ENCODE measurements around the gene RIPK3. TPM values are rescaled to one million over a fixed set of nuclear protein-coding genes. Genes with fewer than 3 reads are reported as not detected.
"Not testable (repeated sequence)": the region's sequence is repeated elsewhere in the genome, so short reads cannot be mapped to it uniquely, and the experiment has no call there.

Gene RIPK3
- polyA plus RNA-seq, 1 of the 3 experiments (the other 2 are of a cell fraction), result not detected

GRCh38 chr14:24355009-24355408, 15.2 kb upstream of the RIPK3 start:
- TF ChIP-seq GATA2 (CRISPR knock-in tag; IDR thresholded peaks at IDR 0.05) (no peak), RXRA (IDR thresholded peaks at IDR 0.05; ENCODE audit: borderline replicate concordance, low read depth) (no peak), MXI1 (IDR thresholded peaks at IDR 0.05; ENCODE audit: low read depth, low read length) (no peak), SIN3A (IDR thresholded peaks at IDR 0.05; ENCODE audit: borderline replicate concordance, low read depth, low read length) (no peak), MEF2A (IDR thresholded peaks at IDR 0.05; ENCODE audit: borderline replicate concordance, low read depth) (no peak), NRF1 (IDR thresholded peaks at IDR 0.05; ENCODE audit: low read depth, low read length) (no peak), SMC3 (IDR thresholded peaks at IDR 0.05; ENCODE audit: low read depth, low read length) (no peak), TCF12 (IDR thresholded peaks at IDR 0.05) (no peak), GABPA (IDR thresholded peaks at IDR 0.05; ENCODE audit: low read depth) (no peak)
- H3K9me2 ChIP-seq, result no peaks in the 10 kb centered on the region
- H3K9me3 ChIP-seq, result no peaks in the 10 kb centered on the region
- 70% methylated on average over 7 of the region's 7 CpGs for WGBS (ENCODE audit: low lambda C conversion rate)
- no peak overlapping the region for H3K4me2 ChIP-seq
- H3K4me1 ChIP-seq (ENCODE audit: control insufficient read depth in 1 of 2, insufficient read depth in 2 of 2, low read depth in 1 of 2, low read length in 1 of 2), result no peaks in the 10 kb centered on the region; a peak in 1 of 4 replicates
- no peak overlapping the region for H3K27ac ChIP-seq (ENCODE audit: low read depth in 2 of 2, low read length in 1 of 2)
- H3K27me3 ChIP-seq (ENCODE audit: insufficient read depth), result peaks cover 48% of the 10 kb centered on the region
- no peaks in the 10 kb centered on the region for H4K20me1 ChIP-seq (ENCODE audit: insufficient read depth)
- H3F3A ChIP-seq (replicated peaks; ENCODE audit: insufficient read depth), result no peaks in the 10 kb centered on the region
- CTCF ChIA-PET, result interaction anchor here (0.6 to 3.0 kb wide), 4 partner anchors 11 to 82 kb away, joined by 3 to 23 read pairs (median 4); no protein-coding TSS in a partner anchor
- POLR2A ChIA-PET, result no interaction called here
- no peaks in the 10 kb centered on the region for H3K36me3 ChIP-seq (replicated peaks in 1 of 2; ENCODE audit: control insufficient read depth in 1 of 2, insufficient read depth in 2 of 2, low read length in 1 of 2)
- H2AFZ ChIP-seq (ENCODE audit: low read depth), result no peak overlapping the region
- no peak overlapping the region for H3K4me3 ChIP-seq (ENCODE audit: low read depth in 2 of 2, low read length in 1 of 2)
- no peaks in the 10 kb centered on the region for H3K79me2 ChIP-seq (ENCODE audit: insufficient read depth)
- no peak for DNase-seq
- no peak overlapping the region for H3K9ac ChIP-seq

GRCh38 chr14:24354482-24354825, 14.7 kb upstream of the RIPK3 start:
- H3K4me3 ChIP-seq (ENCODE audit: low read depth in 2 of 2, low read length in 1 of 2); H4K20me1 ChIP-seq (ENCODE audit: insufficient read depth); H3F3A ChIP-seq (replicated peaks; ENCODE audit: insufficient read depth); H3K79me2 ChIP-seq (ENCODE audit: insufficient read depth); H3K9me3 ChIP-seq; H3K9me2 ChIP-seq; H3K9ac ChIP-seq; DNase-seq; POLR2A ChIA-PET; H3K36me3 ChIP-seq (replicated peaks in 1 of 2; ENCODE audit: control insufficient read depth in 1 of 2, insufficient read depth in 2 of 2, low read length in 1 of 2); H2AFZ ChIP-seq (ENCODE audit: low read depth); H3K4me2 ChIP-seq; H3K27ac ChIP-seq (ENCODE audit: low read depth in 2 of 2, low read length in 1 of 2); H3K4me1 ChIP-seq (ENCODE audit: control insufficient read depth in 1 of 2, insufficient read depth in 2 of 2, low read depth in 1 of 2, low read length in 1 of 2): not testable (repeated sequence)
- peaks cover 54% of the 10 kb centered on the region for H3K27me3 ChIP-seq (ENCODE audit: insufficient read depth)
- CTCF ChIA-PET, result interaction anchor here (1.3 to 3.5 kb wide), 2 partner anchors 12 to 21 kb away, joined by 4 to 21 read pairs; no protein-coding TSS in a partner anchor
- WGBS (ENCODE audit: low lambda C conversion rate), result 57% methylated on average over 3 of the region's 3 CpGs

GRCh38 chr14:24353559-24354481, 14.0 kb upstream of the RIPK3 start:
- no peak for TF ChIP-seq SIN3A (IDR thresholded peaks at IDR 0.05; ENCODE audit: borderline replicate concordance, low read depth, low read length)
- TF ChIP-seq JUND (IDR thresholded peaks at IDR 0.05), result no peak
- WGBS (ENCODE audit: low lambda C conversion rate), result 49% methylated on average over 5 of the region's 5 CpGs
- no peaks in the 10 kb centered on the region; a peak in 1 of 4 replicates for H3K4me1 ChIP-seq (ENCODE audit: control insufficient read depth in 1 of 2, insufficient read depth in 2 of 2, low read depth in 1 of 2, low read length in 1 of 2)
- H3K4me3 ChIP-seq (ENCODE audit: low read depth in 2 of 2, low read length in 1 of 2), result no peak overlapping the region
- H3K9ac ChIP-seq, result no peak overlapping the region
- H3K27me3 ChIP-seq (ENCODE audit: insufficient read depth), result peaks cover 57% of the 10 kb centered on the region
- no peak overlapping the region for H2AFZ ChIP-seq (ENCODE audit: low read depth)
- H3F3A ChIP-seq (replicated peaks; ENCODE audit: insufficient read depth), result no peaks in the 10 kb centered on the region
- ChIA-PET POLR2A (no interaction called here), CTCF (interaction anchor here (1.3 to 5.0 kb wide), 3 partner anchors 12 to 20 kb away, joined by 4 to 32 read pairs (median 21); partner anchors contain the start of gene ADCY4)
- H4K20me1 ChIP-seq (ENCODE audit: insufficient read depth), result no peaks in the 10 kb centered on the region
- no peaks in the 10 kb centered on the region for H3K79me2 ChIP-seq (ENCODE audit: insufficient read depth)
- H3K36me3 ChIP-seq (replicated peaks in 1 of 2; ENCODE audit: control insufficient read depth in 1 of 2, insufficient read depth in 2 of 2, low read length in 1 of 2), result no peaks in the 10 kb centered on the region
- H3K27ac ChIP-seq (ENCODE audit: low read depth in 2 of 2, low read length in 1 of 2), result no peak overlapping the region
- H3K4me2 ChIP-seq, result no peak overlapping the region
- DNase-seq, result no peak
- no peaks in the 10 kb centered on the region for H3K9me2 ChIP-seq
- H3K9me3 ChIP-seq, result no peaks in the 10 kb centered on the region

All from SK-N-SH (cell line).